ENCODE results near the gene KIRREL1. TPM values are rescaled to one million over a fixed set of nuclear protein-coding genes. Genes with fewer than 3 reads are reported as not detected.

Gene KIRREL1
- total RNA-seq, 2 experiments from 2014 or later = not detected

- Histone ChIP-seq H3K36me3 (ENCODE audit: insufficient read depth, low read length) (no peaks in the 10 kb centered on the region), H3K9me3 (ENCODE audit: control insufficient read depth in 1 of 2, insufficient read depth in 1 of 2, low read length in 2 of 2) (no peaks in the 10 kb centered on the region), H3K27me3 (ENCODE audit: control insufficient read depth in 1 of 2, insufficient read depth in 2 of 2, low read length in 2 of 2) (peaks cover 18 to 28% of the 10 kb centered on the region in 2 experiments), H3K4me3 (ENCODE audit: low read length) (no peak overlapping the region), H3K27ac (ENCODE audit: low read depth in 1 of 2, low read length in 2 of 2) (no peak overlapping the region), H3K4me1 (ENCODE audit: insufficient read depth, low read length) (peaks cover 9% of the 10 kb centered on the region)
- POLR2A ChIA-PET = no interaction called here
- Mint-ChIP-seq H3K9me3 (no peaks in the 10 kb centered on the region), H3K27me3 (peaks cover 54% of the 10 kb centered on the region), H3K27ac (no peak overlapping the region), H3K36me3 (ENCODE audit: low read depth) (no peaks in the 10 kb centered on the region), H3K4me3 (peak overlapping the region; percentile 36), H3K4me1 (ENCODE audit: low read depth) (no peaks in the 10 kb centered on the region)
- TF ChIP-seq CTCF (IDR thresholded peaks at IDR 0.05) = no peak
- CTCF ChIA-PET = no interaction called here
- no peak for ATAC-seq (ENCODE audit: poor library complexity)
- intact Hi-C loops (cut with DNase I, micrococcal nuclease) = loop anchor here (5.0 to 10.0 kb wide), 3 partner anchors 1010 to 1080 kb away; partner anchors contain the start of genes AIM2 (in 1 of the 2) and IFI16 (in 1 of the 2)
- no peak for DNase-seq
Measured at GRCh38 chr1:157994704-157995582, 1.5 kb downstream of the KIRREL1 start.

- peaks cover 50% of the 10 kb centered on the region for H3K27me3 Mint-ChIP-seq
- no peak for ATAC-seq (ENCODE audit: poor library complexity)
- peaks cover 18 to 27% of the 10 kb centered on the region in 2 experiments for H3K27me3 ChIP-seq (ENCODE audit: control insufficient read depth in 1 of 2, insufficient read depth in 2 of 2, low read length in 2 of 2)
Measured at GRCh38 chr1:157995583-157996169, 2.2 kb downstream of the KIRREL1 start.

GRCh38 chr1:157996433-157996832 is 3.0 kb downstream of the KIRREL1 start:
- Mint-ChIP-seq H3K4me3 (no peak overlapping the region), H3K36me3 (ENCODE audit: low read depth) (no peaks in the 10 kb centered on the region), H3K9me3 (no peaks in the 10 kb centered on the region), H3K27ac (no peak overlapping the region), H3K27me3 (peaks cover 47% of the 10 kb centered on the region), H3K4me1 (ENCODE audit: low read depth) (no peaks in the 10 kb centered on the region)
- POLR2A ChIA-PET = no interaction called here
- H3K9me3 ChIP-seq (ENCODE audit: control insufficient read depth in 1 of 2, insufficient read depth in 1 of 2, low read length in 2 of 2) = no peaks in the 10 kb centered on the region
- H3K36me3 ChIP-seq (ENCODE audit: insufficient read depth, low read length) = no peaks in the 10 kb centered on the region
- no peak overlapping the region for H3K27ac ChIP-seq (ENCODE audit: low read depth in 1 of 2, low read length in 2 of 2)
- TF ChIP-seq CTCF (IDR thresholded peaks at IDR 0.05) = no peak
- CTCF ChIA-PET = no interaction called here
- peaks cover 18 to 27% of the 10 kb centered on the region in 2 experiments for H3K27me3 ChIP-seq (ENCODE audit: control insufficient read depth in 1 of 2, insufficient read depth in 2 of 2, low read length in 2 of 2)
- intact Hi-C loops (cut with DNase I, micrococcal nuclease) = loop anchor here in 1 of 2 experiments (10.0 kb wide), 2 partner anchors 1008 to 1078 kb away; partner anchors contain the start of genes AIM2 and IFI16
- H3K4me1 ChIP-seq (ENCODE audit: insufficient read depth, low read length) = peaks cover 9% of the 10 kb centered on the region
- no peak overlapping the region for H3K4me3 ChIP-seq (ENCODE audit: low read length)
- ATAC-seq (ENCODE audit: poor library complexity) (no peak), DNase-seq (no peak)

More at GRCh38 chr1:157995583-157996169, 2.2 kb downstream of the KIRREL1 start:
- no peaks in the 10 kb centered on the region for H3K9me3 Mint-ChIP-seq
- peaks cover 9% of the 10 kb centered on the region for H3K4me1 ChIP-seq (ENCODE audit: insufficient read depth, low read length)
- intact Hi-C loops (cut with DNase I, micrococcal nuclease) = loop anchor here in 1 of 2 experiments (10.0 kb wide), 2 partner anchors 1009 to 1079 kb away; partner anchors contain the start of genes AIM2 and IFI16
- DNase-seq = no peak
- H3K36me3 Mint-ChIP-seq (ENCODE audit: low read depth) = no peaks in the 10 kb centered on the region
- no peak overlapping the region for H3K4me3 Mint-ChIP-seq
- TF ChIP-seq CTCF (IDR thresholded peaks at IDR 0.05) = no peak
- no peak overlapping the region for H3K4me3 ChIP-seq (ENCODE audit: low read length)
- H3K27ac ChIP-seq (ENCODE audit: low read depth in 1 of 2, low read length in 2 of 2) = no peak overlapping the region
- ChIA-PET CTCF (no interaction called here), POLR2A (no interaction called here)
- no peaks in the 10 kb centered on the region for H3K4me1 Mint-ChIP-seq (ENCODE audit: low read depth)
- H3K9me3 ChIP-seq (ENCODE audit: control insufficient read depth in 1 of 2, insufficient read depth in 1 of 2, low read length in 2 of 2) = no peaks in the 10 kb centered on the region
- H3K36me3 ChIP-seq (ENCODE audit: insufficient read depth, low read length) = no peaks in the 10 kb centered on the region
- H3K27ac Mint-ChIP-seq = no peak overlapping the region
